ENCODE results near the gene ITPRIP.

Gene ITPRIP

DNA sequence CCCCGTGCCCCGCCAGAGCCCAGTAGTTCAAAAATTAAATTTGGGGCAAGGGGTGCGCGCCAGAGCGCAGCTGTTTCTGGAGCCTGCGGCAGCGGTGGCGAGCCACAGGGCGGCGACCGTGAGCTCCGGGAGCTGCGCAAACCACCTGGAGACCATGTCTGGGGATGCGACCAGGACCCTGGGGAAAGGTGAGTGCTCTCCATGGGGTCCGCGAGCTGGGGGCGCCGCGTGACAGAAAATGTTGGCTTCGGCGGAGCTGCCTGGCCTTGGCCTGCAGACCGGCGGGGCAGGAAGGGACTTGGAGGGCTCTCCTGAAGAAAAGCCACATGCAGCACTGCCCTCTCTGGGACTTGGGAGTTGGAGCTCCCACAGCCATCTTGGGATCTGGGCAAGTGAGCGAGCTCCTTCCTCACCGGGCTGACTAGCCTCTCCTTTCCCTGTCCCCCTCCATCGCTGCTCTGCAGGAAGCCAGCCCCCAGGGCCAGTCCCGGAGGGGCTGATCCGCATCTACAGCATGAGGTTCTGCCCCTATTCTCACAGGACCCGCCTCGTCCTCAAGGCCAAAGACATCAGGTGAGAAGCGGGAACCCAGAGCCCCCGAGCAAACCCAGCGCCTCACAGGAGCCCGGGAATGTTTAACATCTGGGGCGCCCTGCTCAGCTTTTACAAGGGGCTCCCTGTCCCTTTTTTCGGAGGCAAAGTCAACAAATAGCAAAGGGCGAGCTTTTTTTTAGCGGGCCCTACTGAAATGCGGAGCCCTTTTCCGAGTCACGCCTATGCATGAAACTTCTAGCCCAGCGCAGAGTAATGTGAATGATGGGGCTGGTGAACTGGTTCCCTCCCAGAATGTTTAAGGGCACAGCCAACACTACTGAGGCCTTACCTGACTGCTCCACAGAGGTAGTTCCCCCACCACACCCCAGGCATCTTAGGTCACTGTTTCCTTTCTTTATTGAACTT, 63.2 kb downstream of the ITPRIP start:
- DNase-seq, result peak; percentile 31 to 37

GRCh38 chr10:104273899-104274575, 64.2 kb downstream of the ITPRIP start:
- no peak for DNase-seq

- DNase-seq, result no peak
Observed at GRCh38 chr10:104273286-104273685, 65.0 kb downstream of the ITPRIP start.

- peak; percentile 99 for DNase-seq
Observed at GRCh38 chr10:104268713-104269645, 69.3 kb downstream of the ITPRIP start, which contains the start of gene GSTO2. GSTO2 (plus strand) TSS chr10:104269184; CDS start chr10:104274916, 5,732 bp downstream.

DNA sequence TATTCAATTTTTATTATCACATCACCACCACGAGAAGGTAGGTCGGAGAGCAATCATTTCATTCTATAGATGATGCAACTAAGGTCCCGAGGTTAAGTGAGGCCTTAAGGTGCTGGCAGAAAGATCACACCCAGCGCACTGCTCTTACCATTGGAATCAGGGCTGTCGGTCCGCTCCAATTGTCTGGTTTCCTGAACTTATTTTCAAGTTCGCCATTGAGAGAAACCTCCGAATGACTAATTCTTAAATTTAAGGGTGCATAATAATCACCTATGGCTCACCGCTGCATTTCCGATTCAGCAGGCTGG, 69.9 kb downstream of the ITPRIP start:
- DNase-seq, result no peak

DNA sequence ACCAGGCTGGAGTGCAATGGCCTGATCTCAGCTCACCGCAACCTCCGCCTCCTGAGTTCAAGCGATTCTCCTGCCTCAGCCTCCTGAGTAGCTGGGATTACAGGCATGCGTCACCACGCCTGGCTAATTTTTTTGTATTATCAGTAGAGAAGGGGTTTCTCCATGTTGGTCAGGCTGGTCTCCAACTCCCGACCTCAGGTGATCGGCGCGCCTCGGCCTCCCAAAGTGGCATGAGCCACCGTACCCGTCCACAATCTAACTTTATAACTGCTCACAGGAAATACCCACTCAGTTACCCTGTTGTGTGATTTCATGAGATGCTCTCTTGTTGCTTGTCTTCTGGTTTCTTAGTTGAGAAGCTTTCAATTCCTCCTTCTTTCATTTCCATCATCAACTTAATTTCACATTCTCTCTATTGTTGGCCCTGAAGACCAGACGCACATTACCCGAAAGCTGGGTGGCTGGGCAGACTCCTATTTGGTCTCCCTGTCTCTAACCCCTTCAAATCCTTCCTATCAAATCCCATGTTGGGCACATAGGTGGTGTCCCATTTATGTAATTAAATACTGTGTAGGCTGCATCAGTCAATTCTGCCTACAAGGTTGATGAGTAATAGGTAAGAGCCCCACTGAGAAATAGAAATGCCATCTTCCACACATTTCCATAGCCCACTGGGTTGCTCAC, 70.4 kb downstream of the ITPRIP start:
- DNase-seq, result no peak

DNA sequence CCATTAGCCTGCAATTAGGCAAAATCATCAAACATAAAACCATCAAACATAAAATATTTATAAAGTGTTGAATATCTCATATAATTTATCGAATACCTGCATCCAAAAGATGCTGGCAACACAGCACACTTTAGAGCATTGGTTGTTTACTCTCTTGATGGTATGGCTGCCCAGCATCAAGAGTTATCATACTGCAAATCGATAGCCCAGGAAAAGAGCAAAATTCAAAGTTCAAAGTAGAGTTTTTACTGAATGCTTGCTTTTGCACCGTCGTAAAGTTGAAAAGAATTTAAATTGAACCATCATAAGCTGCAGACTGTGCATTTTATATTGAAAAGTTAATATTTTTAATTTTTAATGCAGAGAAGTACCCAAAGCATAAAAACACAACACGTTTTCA, 73.5 kb downstream of the ITPRIP start:
- DNase-seq, result no peak

DNA sequence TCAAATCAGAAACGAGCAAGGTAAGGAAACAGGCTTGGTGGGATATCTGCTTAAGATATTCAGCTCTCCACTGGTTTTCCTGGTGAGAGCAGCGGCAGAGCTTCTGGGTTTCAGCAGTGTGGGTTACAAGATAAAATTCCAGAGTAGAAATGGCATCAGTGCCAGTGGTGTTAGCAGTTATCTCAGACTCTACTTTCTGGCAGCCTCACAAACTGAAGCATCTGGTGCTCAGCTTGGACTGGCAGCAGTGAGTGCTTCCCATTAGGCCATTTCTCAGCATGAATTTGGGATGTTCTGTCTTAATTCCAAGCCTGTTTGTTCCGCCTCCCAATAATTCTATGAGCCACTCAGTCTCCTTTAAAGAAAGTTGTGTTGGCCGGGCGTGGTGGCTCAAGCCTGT, 76.2 kb downstream of the ITPRIP start:
- no peak for DNase-seq

DNA sequence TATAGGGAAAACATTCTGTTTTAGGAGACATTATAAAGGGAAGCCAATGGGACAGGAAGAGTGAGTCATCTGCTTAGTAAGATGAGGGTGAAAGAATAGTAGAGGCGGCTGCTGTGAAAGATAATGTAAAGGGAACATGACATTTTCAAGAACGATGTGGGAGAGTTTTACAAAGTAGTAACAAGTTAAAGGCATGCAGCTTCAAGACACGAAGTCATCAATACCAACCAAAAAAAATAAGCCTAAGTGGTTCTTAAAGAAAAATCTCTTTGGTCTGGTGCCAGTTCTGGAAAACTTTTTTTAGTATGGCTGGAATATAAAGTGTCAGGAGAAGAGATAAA, 77.5 kb downstream of the ITPRIP start:
- DNase-seq, result no peak

DNA sequence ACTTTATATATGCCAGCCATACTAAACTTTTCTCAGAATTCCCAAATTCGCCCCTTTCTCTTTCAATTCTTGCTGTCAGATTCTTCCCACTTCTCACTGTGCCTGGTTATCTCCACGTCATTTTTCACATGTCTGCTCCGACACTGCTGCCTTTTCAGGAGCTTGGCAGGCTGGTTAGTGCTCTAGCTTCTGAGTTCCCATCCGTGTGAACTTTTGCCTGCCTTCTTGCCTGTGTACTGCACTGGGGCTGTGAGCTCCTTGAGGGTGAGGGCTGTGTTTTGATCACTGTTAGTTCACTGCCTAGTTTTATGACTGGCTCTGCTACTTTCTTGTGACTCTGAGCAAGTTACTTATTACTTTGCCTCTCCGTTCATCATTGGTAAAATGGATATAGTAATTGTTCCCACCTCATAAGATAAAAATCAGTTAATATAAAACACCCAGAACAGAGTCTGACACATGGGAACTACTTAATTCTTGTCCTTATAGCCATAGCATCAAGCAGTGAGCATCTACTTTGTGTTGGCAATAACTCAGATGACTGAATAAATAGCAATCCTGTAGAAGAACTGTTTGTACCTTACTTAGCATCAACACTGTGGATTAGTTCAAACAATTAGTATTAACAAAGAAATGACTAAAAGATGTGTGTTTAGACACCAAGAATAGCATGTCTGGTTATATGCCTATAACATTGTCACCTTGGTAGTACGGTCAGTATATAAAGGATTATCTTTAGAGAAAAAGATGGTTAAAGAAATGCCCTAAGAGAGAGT, 78.1 kb downstream of the ITPRIP start:
- no peak for DNase-seq
